Activated gamma-delta T cell (primary cell): ENCODE measurements around the gene RAB37.

ENCODE experiments used
- DNase-seq: peaks from one replicate; lab custom pipeline; 2025; lab: John Stamatoyannopoulos, UW

RAB37 gene

GRCh38 chr17:74778960-74779359, 41.9 kb downstream of the RAB37 start:
- DNase-seq, result no peak

- DNase-seq, result no peak
These were observed 42.4 kb downstream of the RAB37 start for GRCh38 chr17:74779501-74779900.

GRCh38 chr17:74779948-74780400, 42.9 kb downstream of the RAB37 start:
- peak; percentile 46 for DNase-seq

- DNase-seq, result no peak
These were observed 43.6 kb downstream of the RAB37 start for GRCh38 chr17:74780443-74781238.

GRCh38 chr17:74782571-74782970, 45.5 kb downstream of the RAB37 start:
- no peak for DNase-seq

GRCh38 chr17:74784125-74784810, 47.2 kb downstream of the RAB37 start:
- no peak for DNase-seq

GRCh38 chr17:74785096-74785980, 48.3 kb downstream of the RAB37 start:
- no peak for DNase-seq

- no peak for DNase-seq
These were observed 48.9 kb downstream of the RAB37 start for GRCh38 chr17:74785981-74786360.

GRCh38 chr17:74786431-74787055, 49.5 kb downstream of the RAB37 start:
- no peak for DNase-seq

GRCh38 chr17:74790161-74791058, 53.4 kb downstream of the RAB37 start:
- no peak for DNase-seq

- DNase-seq, result no peak
These were observed 55.6 kb downstream of the RAB37 start for GRCh38 chr17:74792586-74793105.

- no peak for DNase-seq
These were observed 58.4 kb downstream of the RAB37 start for GRCh38 chr17:74795327-74796020.

- DNase-seq, result no peak
These were observed 59.2 kb downstream of the RAB37 start for GRCh38 chr17:74796211-74796610.

GRCh38 chr17:74796866-74797265, 59.8 kb downstream of the RAB37 start:
- DNase-seq, result no peak
